ENCODE measurements around the gene PLCB2. TPM values are rescaled to one million over a fixed set of nuclear protein-coding genes. Genes with fewer than 3 reads are reported as not detected.
A peak's percentile ranks its signal among the peaks of the same experiment; 100 is the strongest.

Gene PLCB2
- total RNA-seq, 2 donors from 2014 or later = 5.7 to 9.5 TPM

DNA sequence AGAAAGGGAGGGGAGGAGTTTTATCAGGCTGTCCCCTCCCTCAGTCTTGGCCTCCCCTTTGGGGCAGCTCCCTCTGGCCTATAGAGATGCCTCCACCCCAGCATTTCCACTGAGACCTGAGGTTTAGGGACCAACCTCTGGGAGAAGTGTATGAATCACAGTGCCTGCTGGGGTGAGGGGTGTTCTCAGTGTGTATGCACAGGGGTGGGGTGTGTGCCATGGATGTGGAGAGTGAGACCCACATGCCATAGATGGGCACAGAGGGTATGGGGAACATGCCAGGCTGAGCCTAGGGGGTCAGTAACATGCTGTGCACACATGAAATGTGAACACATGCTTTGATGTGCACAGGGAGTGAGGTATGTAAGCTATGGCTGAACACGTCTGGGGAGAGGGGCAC, 12.4 kb downstream of the PLCB2 start:
- no peak for DNase-seq
- intact Hi-C loops (cut with DNase I) = no loop called here

DNA sequence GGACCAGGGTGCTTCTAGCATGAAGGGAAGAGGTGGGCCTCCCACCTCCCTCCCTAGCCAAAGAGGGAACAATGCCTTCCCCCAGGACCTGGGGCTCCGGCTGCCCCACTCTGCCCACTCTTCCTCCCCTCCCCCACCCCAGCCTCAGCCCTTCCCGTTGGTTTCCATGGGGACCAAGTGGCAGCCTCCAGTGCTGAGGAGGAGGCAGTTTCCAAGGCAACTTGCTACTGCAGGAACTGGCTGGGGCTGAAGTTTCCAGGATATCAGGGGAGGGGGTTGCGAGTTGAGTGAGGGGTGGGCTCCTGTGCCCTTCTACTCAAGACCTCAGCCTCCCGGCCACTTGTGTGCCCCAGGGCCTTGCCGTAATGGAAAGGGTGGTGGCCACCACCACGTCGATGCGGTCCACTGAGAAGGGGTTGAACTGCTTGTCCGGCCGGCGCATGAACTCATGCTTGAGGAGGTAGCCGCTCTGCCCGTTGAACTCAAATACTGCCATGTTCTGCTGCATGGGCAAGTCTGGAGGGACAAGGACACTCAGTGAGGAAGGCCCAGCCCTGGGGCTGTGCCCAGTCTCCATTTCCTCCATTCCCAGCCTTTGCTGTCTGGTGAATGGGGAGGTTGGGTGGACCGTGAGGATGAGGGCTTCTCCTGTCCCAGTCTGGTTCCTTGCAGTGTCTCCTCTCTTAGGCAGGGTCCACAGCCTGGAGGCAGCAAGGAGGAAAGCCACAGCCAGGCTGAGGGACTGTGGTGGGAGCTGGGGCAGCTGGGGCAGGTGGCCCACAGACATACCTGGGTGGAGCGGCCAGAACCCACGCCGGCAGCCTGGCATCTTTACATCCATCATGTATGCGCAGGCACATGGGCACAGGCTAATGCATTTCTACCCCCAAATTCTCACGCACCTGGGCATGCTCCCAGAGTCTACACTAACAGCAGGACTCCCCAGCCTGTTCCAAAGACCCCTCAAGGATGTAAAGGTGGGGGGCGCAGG, 13.5 kb downstream of the PLCB2 start:
- TF ChIP-seq, protein P1, sequence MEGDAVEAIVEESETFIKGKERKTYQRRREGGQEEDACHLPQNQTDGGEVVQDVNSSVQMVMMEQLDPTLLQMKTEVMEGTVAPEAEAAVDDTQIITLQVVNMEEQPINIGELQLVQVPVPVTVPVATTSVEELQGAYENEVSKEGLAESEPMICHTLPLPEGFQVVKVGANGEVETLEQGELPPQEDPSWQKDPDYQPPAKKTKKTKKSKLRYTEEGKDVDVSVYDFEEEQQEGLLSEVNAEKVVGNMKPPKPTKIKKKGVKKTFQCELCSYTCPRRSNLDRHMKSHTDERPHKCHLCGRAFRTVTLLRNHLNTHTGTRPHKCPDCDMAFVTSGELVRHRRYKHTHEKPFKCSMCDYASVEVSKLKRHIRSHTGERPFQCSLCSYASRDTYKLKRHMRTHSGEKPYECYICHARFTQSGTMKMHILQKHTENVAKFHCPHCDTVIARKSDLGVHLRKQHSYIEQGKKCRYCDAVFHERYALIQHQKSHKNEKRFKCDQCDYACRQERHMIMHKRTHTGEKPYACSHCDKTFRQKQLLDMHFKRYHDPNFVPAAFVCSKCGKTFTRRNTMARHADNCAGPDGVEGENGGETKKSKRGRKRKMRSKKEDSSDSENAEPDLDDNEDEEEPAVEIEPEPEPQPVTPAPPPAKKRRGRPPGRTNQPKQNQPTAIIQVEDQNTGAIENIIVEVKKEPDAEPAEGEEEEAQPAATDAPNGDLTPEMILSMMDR (IDR thresholded peaks at IDR 0.05) = no peak
- no peaks in the 10 kb centered on the region for H3K9me3 ChIP-seq
- no peak overlapping the region for H3K9ac ChIP-seq (ENCODE audit: low read depth in 2 of 2, low read length in 2 of 2)
- peaks cover 4% of the 10 kb centered on the region for H3K4me1 ChIP-seq
- no peaks in the 10 kb centered on the region for H3K27me3 ChIP-seq
- no peak overlapping the region for H3K27ac ChIP-seq
- H3K36me3 ChIP-seq = no peaks in the 10 kb centered on the region
- H3K4me3 ChIP-seq = no peak overlapping the region
- intact Hi-C loops (cut with DNase I) = no loop called here
- no peak for DNase-seq

More for the DNA sequence above, 12.4 kb downstream of the PLCB2 start:
- Histone ChIP-seq H3K9ac (ENCODE audit: low read depth in 2 of 2, low read length in 2 of 2) (no peak overlapping the region), H3K9me3 (no peaks in the 10 kb centered on the region), H3K4me3 (no peak overlapping the region), H3K27ac (no peak overlapping the region), H3K36me3 (no peaks in the 10 kb centered on the region), H3K27me3 (no peaks in the 10 kb centered on the region), H3K4me1 (peaks cover 4% of the 10 kb centered on the region)
- TF ChIP-seq, protein P1 (IDR thresholded peaks at IDR 0.05) = no peak

DNA sequence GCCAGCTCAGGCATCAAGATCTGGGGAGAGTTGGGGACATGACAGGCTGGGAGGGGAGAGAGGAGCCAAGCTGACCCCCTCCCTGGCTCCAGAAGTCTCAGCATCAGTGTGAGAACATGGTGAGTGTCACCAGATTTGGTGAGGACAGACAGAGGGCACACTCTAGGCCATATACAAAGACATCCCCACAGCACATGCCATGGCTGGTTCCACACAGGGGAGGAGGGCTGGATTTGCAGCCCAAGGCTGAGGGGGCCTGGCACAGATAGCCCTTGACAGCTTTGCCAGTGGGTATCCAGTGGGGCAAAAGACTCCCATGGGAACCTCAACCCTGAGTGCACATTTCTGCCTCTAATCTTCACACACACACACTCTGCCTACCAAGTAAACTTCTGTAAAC, 14.7 kb downstream of the PLCB2 start:
- DNase-seq = no peak
- Histone ChIP-seq H3K27me3 (no peaks in the 10 kb centered on the region), H3K27ac (no peak overlapping the region), H3K9me3 (no peaks in the 10 kb centered on the region), H3K4me1 (peaks cover 4% of the 10 kb centered on the region), H3K4me3 (no peak overlapping the region), H3K36me3 (no peaks in the 10 kb centered on the region), H3K9ac (ENCODE audit: low read depth in 2 of 2, low read length in 2 of 2) (no peak overlapping the region)
- TF ChIP-seq, protein P1 (IDR thresholded peaks at IDR 0.05) = no peak
- intact Hi-C loops (cut with DNase I) = no loop called here

DNA sequence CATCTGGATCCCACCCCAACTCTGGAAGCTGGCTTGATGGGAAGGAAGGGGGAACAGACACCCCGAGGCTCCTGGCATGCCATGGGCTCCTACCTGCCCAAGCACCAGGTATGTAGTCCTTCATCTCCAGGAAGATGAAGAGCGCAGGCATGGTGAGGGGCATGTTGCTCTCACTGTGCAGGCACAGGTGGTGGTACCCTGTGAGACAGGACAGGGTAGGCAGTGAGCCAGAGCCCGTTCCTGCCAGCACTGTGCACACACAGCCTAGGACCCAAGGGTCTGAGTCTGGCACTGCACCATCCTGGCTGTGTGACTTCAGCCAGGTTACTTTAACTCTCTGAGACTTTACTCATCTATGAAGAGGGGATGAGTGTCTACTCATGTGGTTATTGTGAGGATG, 15.5 kb downstream of the PLCB2 start:
- no peak for DNase-seq
- TF ChIP-seq, protein P1 (IDR thresholded peaks at IDR 0.05) = no peak
- intact Hi-C loops (cut with DNase I) = no loop called here
- H3K9me3 ChIP-seq = no peaks in the 10 kb centered on the region
- H3K4me1 ChIP-seq = peaks cover 4% of the 10 kb centered on the region
- no peak overlapping the region for H3K9ac ChIP-seq (ENCODE audit: low read depth in 2 of 2, low read length in 2 of 2)
- no peaks in the 10 kb centered on the region for H3K36me3 ChIP-seq
- H3K27me3 ChIP-seq = no peaks in the 10 kb centered on the region
- no peak overlapping the region for H3K27ac ChIP-seq
- no peak overlapping the region for H3K4me3 ChIP-seq

DNA sequence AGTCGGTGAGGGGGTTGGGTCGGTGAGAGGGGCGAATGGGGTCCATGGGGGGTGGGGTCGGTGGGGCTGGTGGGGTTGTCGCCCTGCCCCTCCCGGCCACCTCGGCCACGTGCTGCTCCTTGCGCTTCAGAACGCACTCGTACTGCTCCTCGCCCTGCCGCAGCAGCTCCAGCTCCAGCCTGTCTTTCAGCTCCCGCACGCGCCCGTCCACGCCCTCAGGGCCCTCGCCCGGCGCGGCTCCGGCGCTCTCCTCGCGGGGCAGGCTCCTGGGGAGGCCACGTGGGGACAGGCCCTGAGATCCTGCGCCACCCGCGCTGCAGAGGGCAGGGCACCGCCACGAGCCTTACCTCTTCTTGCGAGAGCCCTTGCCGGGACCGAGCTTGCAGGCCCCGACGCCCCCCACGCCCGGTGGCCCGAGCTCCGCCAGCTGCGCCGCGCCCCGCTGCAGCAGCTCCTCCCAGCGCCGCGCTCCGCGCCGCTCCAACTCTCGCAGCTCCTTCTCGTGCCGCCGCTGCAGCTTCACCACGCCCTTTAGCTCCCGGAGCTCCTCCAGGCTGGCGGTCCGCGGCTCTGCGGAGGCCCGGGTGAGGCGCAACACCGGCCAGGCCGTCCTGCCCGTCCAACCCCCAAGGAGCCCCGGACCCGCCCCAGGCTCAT, 16.7 kb downstream of the PLCB2 start:
- H3K4me1 ChIP-seq = peaks cover 4% of the 10 kb centered on the region
- TF ChIP-seq, protein P1 (IDR thresholded peaks at IDR 0.05) = no peak
- H3K4me3 ChIP-seq = peak overlapping the region; percentile 24
- H3K27me3 ChIP-seq = no peaks in the 10 kb centered on the region
- peak; percentile 71 for DNase-seq
- no peak overlapping the region for H3K27ac ChIP-seq
- H3K9ac ChIP-seq (ENCODE audit: low read depth in 2 of 2, low read length in 2 of 2) = no peak overlapping the region
- intact Hi-C loops (cut with DNase I) = no loop called here
- no peaks in the 10 kb centered on the region for H3K9me3 ChIP-seq
- no peaks in the 10 kb centered on the region for H3K36me3 ChIP-seq
